Astrocyte (in vitro differentiated cells and primary cell): ENCODE data around the gene ZNF121.

ENCODE experiments used
- CTCF ChIP-seq: IDR thresholded peaks from 2 replicates; pipeline ENCODE4 v1.5.1; 2011; ENCODE audit warnings: low read depth, mild to moderate bottlenecking, inconsistent platforms, low read length, moderate library complexity; ENCODE audit not compliant: insufficient read depth
- EZH2 ChIP-seq: IDR thresholded peaks from 2 replicates; pipeline ENCODE4 v1.6.1; 2012; ENCODE audit warnings: mild to moderate bottlenecking, low read length, inconsistent platforms; ENCODE audit not compliant: insufficient read depth

- TF ChIP-seq CTCF (peak; percentile 52), EZH2 (no peak)
Measured at GRCh38 chr19:9586764-9587163, 2.5 kb upstream of the ZNF121 start.
